Measurements from ENCODE around the gene SURF6. TPM values are rescaled to one million over a fixed set of nuclear protein-coding genes. Genes with fewer than 3 reads are reported as not detected.

Gene SURF6
- total RNA-seq, 2 experiments from 2014 or later = 19.2 to 27.8 TPM

GRCh38 chr9:133360400-133361393, 24.7 kb upstream of the SURF6 start:
- CTCF ChIA-PET (ENCODE audit: unreplicated experiment) = interaction anchor here (0.6 kb wide), 1 partner anchor 643 kb away, joined by 3 read pairs; no protein-coding TSS in a partner anchor
- Histone ChIP-seq H3K4me1 (ENCODE audit: insufficient read depth, low read length, poor library complexity, severe bottlenecking) (peaks cover 10% of the 10 kb centered on the region), H3K9me2 (ENCODE audit: insufficient read depth, low read length) (no peaks in the 10 kb centered on the region), H3K27ac (ENCODE audit: low read depth, low read length, poor library complexity, severe bottlenecking) (no peak overlapping the region), H2AFZ (ENCODE audit: low read length) (no peak overlapping the region), H3K4me3 (ENCODE audit: low read depth, low read length, poor library complexity, severe bottlenecking) (no peak overlapping the region), H3K9me3 (ENCODE audit: low read length) (no peaks in the 10 kb centered on the region), H3K4me2 (ENCODE audit: low read length) (no peak overlapping the region), H3K79me2 (ENCODE audit: insufficient read depth, low read depth, low read length) (peaks cover 3% of the 10 kb centered on the region; the same call in 1 of the 2 replicates), H4K20me1 (ENCODE audit: insufficient read depth, low read length) (no peaks in the 10 kb centered on the region), H3K36me3 (ENCODE audit: insufficient read depth, low read length) (peaks cover 72% of the 10 kb centered on the region)
- no peak for DNase-seq (ENCODE audit: low spot score)
- intact Hi-C loops (cut with micrococcal nuclease; ENCODE audit: unreplicated experiment) = no loop called here
- TF ChIP-seq EZH2phosphoT487 (IDR thresholded peaks at IDR 0.05; ENCODE audit: borderline replicate concordance, low read depth, low read length) (no peak), CTCF (conservative IDR thresholded peaks at IDR 0.05; ENCODE audit: low read length) (no peak)
- POLR2A ChIA-PET = no interaction called here
- no TSS peak for BruUV-seq (replicated peaks)

- H3K4me2 ChIP-seq (ENCODE audit: low read length) = no peak overlapping the region
- no peak overlapping the region for H3K4me3 ChIP-seq (ENCODE audit: low read depth, low read length, poor library complexity, severe bottlenecking)
- ChIA-PET POLR2A (no interaction called here), CTCF (ENCODE audit: unreplicated experiment) (no interaction called here)
- H3K9me3 ChIP-seq (ENCODE audit: low read length) = no peaks in the 10 kb centered on the region
- H3K27ac ChIP-seq (ENCODE audit: low read depth, low read length, poor library complexity, severe bottlenecking) = no peak overlapping the region
- TF ChIP-seq CTCF (conservative IDR thresholded peaks at IDR 0.05; ENCODE audit: low read length) = peak; percentile 50
- TF ChIP-seq EZH2phosphoT487 (IDR thresholded peaks at IDR 0.05; ENCODE audit: borderline replicate concordance, low read depth, low read length) = no peak
- intact Hi-C loops (cut with micrococcal nuclease; ENCODE audit: unreplicated experiment) = loop anchor here (5.0 kb wide), 1 partner anchor 103 kb away; no protein-coding TSS in a partner anchor
- no peak for DNase-seq (ENCODE audit: low spot score)
- H3K79me2 ChIP-seq (ENCODE audit: insufficient read depth, low read depth, low read length) = peaks cover 8% of the 10 kb centered on the region; the same call in 1 of the 2 replicates
- H2AFZ ChIP-seq (ENCODE audit: low read length) = no peak overlapping the region
- no peaks in the 10 kb centered on the region for H3K9me2 ChIP-seq (ENCODE audit: insufficient read depth, low read length)
- peaks cover 61% of the 10 kb centered on the region for H3K36me3 ChIP-seq (ENCODE audit: insufficient read depth, low read length)
- no peaks in the 10 kb centered on the region for H4K20me1 ChIP-seq (ENCODE audit: insufficient read depth, low read length)
- peaks cover 21% of the 10 kb centered on the region for H3K4me1 ChIP-seq (ENCODE audit: insufficient read depth, low read length, poor library complexity, severe bottlenecking)
- BruUV-seq (replicated peaks) = no TSS peak
These were observed 23.6 kb upstream of the SURF6 start for GRCh38 chr9:133359399-133360175.

All from OCI-LY7 (cell line).